ENCODE data around the gene CHD1L. TPM values are rescaled to one million over a fixed set of nuclear protein-coding genes. Genes with fewer than 3 reads are reported as not detected.
"Not testable (repeated sequence)": the region's sequence is repeated elsewhere in the genome, so short reads cannot be mapped to it uniquely, and the experiment has no call there.

Gene CHD1L
- total RNA-seq, 1 experiment from 2014 or later = 29.2 TPM

DNA sequence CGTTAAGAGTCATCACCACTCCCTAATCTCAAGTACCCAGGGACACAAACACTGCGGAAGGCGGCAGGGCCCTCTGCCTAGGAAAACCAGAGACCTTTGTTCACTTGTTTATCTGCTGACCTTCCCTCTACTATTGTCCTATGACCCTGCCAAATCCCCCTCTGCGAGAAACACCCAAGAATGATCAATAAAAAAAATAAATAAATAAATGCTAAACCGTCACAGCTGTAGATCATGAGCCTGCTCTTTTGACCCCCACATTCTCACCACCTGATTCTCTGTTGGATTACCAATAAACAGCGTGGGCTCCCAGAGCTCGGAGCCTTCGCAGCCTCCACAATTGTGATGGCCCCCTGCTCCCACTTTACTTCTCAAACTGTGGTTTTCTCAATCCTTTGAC lies 8.6 kb upstream of the CHD1L start:
- DNase-seq (ENCODE audit: low spot score) = not testable (repeated sequence)

- no peak for DNase-seq (ENCODE audit: low spot score)
These were observed 6.7 kb upstream of the CHD1L start for GRCh38 chr1:147235822-147236221.

DNA sequence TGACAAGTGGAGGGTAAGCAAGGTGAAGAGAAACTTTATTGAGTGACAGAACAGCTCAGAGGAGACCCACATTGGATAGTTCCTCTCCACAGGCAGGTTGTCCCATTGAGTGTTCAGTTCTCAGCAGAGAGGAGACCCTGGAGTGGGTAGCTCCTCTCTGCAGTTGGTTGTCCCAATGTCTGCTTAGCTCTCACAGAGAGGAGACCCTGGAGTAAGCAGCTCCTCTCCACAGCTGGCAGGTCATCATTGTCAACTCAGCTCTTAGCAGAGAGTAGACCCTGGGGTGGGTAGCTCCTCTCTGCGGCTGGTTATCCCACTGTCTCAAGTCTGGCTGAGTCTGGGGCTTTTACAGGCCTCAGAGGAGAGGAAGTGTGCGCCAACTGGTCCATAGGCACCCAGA lies 6.0 kb upstream of the CHD1L start:
- no peak for DNase-seq (ENCODE audit: low spot score)

DNA sequence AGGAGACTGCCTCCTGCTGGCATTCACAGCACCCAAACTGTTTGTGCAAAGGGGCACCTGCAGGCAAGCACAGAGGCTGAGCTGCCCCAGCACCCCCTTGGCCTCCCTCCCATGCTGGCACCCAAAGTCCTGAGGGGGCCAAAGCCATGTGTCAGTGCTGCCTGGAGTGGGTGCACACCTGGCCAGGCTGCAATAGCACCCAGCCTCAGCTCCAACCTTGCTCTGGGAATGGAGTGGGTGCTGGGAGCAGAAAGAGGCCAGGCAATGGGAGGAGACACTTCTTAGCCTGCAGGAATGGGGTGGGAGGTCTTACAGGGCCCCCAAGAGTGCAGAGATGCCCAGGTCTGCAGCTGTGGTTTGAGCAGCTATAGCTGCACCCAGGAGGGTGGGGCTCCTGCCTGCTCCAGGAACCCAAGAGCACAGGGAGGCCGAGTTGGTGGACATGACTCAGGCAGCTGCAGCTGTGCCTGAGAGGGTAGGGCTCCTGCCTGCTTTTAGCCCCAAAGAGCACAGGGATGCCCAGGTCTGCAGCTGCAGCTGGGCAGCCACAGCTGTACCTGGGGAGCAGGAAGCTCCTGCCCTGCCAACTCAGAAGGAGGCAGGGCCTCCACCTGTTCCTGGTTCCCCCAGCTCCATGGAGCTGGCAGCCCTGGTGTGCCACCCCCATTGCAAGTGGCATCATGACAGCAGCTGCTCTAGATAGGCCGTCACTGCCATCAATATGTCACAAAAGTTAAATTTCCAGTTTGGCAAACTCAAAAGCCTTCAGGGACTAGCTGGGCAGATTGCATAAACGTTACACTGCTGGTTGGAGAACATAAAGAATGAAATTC lies 5.3 kb upstream of the CHD1L start:
- DNase-seq (ENCODE audit: low spot score) = no peak

DNA sequence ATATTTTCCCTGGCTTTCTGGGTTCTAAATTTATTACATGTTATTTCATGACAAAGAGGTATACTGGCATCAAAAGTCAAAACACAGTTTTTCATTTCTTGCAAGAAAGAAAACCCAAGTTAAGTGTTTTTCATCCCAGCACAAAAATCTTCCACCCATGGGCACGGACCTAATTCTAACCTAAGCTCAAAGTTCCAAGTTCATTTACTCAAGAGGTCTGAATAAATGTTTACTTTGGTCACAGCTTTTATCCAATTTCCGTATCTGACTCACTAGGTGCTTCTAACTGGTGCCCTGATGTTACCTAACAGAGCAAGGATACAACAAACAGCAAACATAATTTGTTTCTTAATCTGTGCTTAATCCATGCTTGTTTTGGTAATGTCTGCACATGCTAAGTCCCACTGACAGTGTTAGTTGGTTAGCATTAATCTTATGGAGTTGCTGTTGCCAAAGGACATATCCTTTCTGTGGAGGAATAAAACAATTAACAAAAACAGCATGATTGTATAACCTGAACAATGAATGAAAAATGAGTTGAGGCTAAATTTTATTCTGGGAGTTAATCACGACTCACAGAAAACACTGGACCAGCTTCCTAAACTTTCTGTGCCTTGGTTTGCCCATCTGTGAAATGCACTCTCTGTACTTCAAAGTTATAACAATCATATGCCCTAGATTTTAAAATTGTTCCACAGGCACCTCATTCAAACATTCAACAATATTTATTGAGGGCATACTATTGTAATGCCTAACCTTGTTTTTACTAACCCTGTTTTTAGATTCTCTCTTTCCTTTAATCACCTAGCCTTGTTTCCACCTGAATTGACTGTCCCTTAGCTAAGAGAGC lies 4.2 kb upstream of the CHD1L start:
- DNase-seq (ENCODE audit: low spot score) = no peak

- no peak for DNase-seq (ENCODE audit: low spot score)
These were observed 3.3 kb upstream of the CHD1L start for GRCh38 chr1:147238925-147239820.

GRCh38 chr1:147240131-147240721 lies 2.3 kb upstream of the CHD1L start:
- DNase-seq (ENCODE audit: low spot score) = not testable (repeated sequence)

- no peak for DNase-seq (ENCODE audit: low spot score)
These were observed 493 bp upstream of the CHD1L start for GRCh38 chr1:147241934-147242448.

GRCh38 chr1:147243228-147243685 lies 773 bp downstream of the CHD1L start:
- no peak for DNase-seq (ENCODE audit: low spot score)

DNA sequence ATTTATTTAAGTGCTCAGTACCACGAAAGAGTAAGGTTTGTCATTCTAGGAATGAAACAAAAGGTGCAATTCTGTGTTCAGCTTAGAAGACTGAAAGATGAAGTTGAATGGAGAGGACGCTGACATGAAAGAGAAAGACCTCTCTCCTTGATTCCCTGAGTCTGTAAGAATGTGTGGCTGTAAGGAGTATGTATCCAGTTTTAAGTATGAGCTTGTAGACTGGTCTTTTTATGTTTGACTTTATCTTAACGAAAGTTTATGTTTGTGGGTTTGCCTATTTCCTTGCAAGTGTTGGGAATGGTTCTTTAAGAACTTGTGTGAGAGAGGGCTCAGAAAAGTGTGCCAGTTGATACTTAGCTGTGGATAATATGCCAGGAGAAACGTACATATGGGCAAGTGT lies 1.4 kb downstream of the CHD1L start:
- DNase-seq (ENCODE audit: low spot score) = no peak

DNA sequence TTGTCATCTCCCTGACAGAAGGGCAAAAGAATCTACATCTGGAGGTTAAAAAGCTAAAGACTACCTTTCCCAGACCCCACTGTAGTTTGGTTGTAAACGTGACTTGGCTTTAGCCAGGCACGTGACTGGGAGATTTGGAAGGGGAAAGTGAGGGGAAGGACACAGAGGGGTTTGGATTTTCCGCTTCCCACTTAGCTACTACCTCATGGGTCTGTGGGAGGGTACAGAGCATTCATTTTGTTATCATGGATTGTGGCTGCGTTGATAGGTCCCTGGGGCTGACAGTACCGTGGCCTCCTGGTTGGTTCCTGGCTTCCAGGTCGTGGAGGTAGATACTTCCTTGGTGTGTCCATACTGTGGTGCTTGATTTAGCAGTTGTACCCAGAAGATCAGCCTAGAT lies 2.6 kb downstream of the CHD1L start:
- DNase-seq (ENCODE audit: low spot score) = no peak

GRCh38 chr1:147245586-147246021 lies 3.1 kb downstream of the CHD1L start:
- no peak for DNase-seq (ENCODE audit: low spot score)

DNA sequence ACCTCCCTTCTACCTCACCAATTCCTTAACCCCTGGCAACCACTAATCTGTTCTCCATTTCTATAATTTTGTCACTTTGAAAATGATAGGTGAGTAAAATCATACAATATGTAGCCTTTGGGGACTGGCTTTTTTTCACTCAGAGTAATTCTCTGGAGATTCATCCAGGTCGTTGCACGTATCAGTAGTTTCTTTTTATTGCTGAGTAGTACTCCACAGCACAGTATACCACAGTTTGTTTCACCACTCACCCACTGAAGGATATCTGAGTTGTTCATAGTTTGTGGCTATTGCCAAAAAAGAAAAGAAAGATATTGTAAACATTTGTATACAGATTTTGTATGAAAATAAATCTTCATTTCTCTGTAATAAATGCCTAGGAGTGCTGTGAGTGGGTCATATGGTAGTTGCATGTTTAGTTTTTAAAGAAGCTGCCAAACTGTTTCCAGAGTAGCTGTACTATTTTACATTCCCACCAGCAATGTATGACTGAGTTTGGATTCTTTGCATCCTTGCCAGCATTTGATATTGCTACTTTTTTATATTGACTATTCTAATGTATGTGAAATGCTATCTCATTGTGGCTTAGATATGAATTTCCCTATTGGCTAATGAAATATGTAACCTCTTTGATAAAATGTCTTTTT lies 3.7 kb downstream of the CHD1L start:
- no peak for DNase-seq (ENCODE audit: low spot score)

- DNase-seq (ENCODE audit: low spot score) = no peak
These were observed 4.6 kb downstream of the CHD1L start for GRCh38 chr1:147246910-147247655.

GRCh38 chr1:147247656-147248238 lies 5.3 kb downstream of the CHD1L start:
- no peak for DNase-seq (ENCODE audit: low spot score)

- no peak for DNase-seq (ENCODE audit: low spot score)
These were observed 10.1 kb downstream of the CHD1L start for GRCh38 chr1:147252540-147252939.

DNA sequence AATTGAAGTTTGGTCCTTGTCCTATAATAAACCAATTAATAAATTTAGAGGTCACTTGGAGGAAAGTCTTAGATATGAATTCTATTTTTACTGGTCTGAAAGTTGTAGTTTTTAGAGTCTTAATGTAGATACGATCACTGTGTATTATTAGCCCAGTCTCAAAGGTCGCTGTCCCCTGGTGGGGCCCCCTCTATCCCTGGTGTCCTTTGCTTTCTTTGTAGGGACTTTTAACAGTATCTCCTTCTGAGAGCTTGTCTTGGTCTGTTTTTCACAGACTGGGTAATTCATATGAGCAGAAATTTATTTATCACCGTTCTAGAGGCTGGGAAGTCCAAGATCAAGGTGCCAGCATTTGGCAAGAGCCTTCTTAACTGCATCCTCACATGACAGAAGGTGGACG lies 18.5 kb downstream of the CHD1L start:
- DNase-seq (ENCODE audit: low spot score) = no peak

DNA sequence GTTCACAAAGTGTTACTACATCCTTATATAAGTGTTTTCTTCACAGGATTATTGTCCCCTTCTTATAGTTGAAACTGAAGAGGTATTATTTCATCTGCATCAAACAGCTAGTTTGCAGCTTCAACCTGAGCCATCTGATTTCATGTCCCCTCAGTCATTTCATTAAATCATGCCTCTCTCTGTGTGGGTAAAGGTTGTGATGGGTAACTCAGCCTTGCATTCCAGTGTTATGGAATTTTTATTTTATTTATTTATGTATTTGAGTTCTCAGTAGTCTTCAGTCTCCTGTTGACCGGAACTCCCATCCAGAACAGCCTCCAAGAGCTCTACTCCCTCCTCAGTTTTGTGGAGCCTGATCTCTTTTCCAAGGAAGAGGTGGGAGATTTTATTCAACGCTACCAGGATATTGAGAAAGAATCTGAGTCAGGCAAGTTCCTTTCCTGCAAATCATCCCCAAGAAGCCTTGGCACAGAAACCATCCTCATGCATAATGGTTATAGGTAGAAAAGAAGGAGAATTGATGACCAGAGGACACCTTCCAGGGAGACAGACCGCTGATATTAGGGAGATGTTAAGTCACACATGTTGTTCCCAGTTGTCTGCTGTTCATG lies 21.8 kb downstream of the CHD1L start:
- DNase-seq (ENCODE audit: low spot score) = no peak

DNA sequence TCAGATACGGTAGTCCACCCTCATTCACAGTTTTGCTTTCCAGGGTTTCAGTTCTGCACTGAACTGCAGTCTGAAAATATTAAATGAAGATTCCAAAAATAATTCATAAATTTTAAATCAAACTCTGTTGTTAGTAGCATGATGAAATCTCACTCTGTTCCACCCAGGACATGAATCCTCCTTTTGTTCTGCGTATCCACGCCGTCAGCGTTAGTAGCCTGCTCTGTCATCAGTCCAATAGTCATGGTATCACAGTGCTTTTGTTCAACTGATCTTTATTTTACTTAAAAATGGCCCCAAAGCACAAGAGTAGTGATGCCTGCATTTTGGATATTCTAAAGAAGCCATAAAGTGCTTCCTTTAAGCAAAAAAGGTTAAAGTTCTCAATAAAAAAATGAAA lies 23.9 kb downstream of the CHD1L start:
- DNase-seq (ENCODE audit: low spot score) = no peak
